GM18868 (cell line): Measurements from ENCODE around the gene NDUFAF8.

Experiments used
- ATAC-seq: cut with Tn5 transposase; IDR thresholded peaks from one replicate; pipeline ENCODE4 v1.9.1; 2021; ENCODE audit warnings: mild to moderate bottlenecking, moderate library complexity; ENCODE audit not compliant: unreplicated experiment

NDUFAF8 gene

DNA sequence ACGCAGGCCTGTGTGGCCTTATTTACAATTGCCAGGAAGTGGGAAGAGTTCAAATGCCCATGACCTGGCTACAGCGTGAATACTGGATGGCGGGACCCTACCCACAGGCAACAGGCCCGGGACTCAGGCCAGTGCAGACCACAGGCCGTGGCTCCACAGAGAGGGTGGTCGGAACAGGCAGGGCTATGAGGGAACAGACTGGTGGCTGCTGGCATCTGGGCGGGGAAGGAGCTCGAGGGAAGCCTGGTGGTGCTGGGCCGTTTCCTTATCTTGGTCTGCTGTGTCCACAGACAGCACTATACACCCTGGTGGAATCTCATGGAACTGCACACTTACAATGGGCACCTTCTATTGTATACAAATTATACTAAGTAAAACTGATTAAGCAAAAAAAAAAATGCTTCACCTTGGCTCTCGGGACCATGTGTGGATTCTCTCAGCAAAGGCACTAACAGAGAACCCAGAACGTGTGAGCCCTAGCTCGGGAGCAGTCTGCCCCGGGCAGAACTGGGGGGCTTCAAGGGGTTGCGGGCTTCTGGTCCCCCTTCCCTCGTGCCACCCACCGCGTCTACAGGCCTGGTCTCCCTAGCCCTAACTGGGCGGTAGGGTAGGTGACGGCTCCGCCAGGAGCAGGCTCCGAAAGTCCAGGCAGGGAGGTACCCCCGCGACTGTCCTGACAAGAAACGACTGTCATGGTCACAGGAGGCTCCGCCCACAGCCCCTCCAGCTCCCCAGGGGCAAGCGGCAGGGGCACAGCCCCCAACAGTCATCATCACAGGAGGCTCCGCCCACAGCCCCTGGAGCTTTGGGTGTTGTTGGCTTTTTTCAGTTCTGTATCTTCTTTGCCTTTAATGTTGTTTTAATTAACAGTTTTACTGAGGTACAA lies 38.2 kb upstream of the NDUFAF8 start:
- no peak for ATAC-seq

DNA sequence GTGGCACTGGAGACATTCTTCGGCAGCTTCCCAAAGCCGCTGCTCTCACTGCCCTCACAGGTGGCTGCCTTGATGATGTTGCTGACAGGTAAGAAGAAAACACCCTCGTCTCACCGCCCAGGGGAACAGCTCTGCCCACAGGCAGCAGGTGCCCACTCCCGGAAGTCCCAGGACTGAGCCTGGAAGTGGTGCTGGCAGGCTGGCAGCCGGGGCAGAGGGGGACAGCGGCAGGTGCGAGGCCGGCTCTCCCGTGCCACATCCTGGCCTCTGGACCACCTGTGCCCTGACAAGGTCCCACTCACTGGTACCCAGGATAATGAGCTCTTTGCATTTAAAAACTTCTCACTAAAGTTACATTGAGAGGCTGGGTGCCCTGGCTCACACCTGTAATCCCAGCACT lies 36.8 kb upstream of the NDUFAF8 start:
- ATAC-seq, result no peak

DNA sequence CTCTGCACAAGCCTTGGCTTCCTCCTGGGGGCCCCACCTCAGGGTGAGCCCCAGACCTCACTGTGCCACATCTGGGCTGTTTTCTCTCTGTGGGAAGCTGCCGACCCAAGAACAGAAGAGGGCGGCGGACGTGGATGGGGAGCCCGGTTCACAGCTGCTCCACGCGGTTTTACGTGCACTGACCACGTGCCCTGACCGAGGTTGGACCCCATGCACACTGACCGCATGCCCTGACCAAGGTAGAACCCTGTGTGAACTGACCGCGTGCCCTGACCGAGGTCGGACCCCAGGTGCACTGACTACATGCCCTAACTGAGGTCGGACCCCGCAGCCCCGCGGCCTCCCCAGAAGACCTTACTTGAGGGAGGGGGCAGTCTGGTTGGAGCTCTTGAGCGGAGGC lies 36.0 kb upstream of the NDUFAF8 start:
- ATAC-seq, result no peak

DNA sequence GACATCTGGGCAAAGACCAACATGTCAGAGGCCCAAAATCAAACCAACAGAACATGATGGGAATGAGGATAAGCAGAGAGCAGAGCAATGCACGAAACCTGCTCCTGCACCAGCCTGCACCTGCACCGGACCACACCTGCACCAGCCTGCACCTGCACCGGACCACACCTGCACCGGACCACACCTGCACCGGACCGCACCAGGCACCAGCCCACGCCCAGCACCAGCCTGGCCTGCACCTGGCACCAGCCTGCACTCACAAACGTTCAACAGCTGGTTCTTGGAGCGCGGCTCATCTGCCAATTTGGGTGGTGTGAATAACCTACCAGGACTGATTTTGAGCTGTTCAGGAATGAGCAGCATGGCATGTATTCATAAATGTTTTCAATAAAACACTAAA lies 34.5 kb upstream of the NDUFAF8 start:
- ATAC-seq, result no peak

DNA sequence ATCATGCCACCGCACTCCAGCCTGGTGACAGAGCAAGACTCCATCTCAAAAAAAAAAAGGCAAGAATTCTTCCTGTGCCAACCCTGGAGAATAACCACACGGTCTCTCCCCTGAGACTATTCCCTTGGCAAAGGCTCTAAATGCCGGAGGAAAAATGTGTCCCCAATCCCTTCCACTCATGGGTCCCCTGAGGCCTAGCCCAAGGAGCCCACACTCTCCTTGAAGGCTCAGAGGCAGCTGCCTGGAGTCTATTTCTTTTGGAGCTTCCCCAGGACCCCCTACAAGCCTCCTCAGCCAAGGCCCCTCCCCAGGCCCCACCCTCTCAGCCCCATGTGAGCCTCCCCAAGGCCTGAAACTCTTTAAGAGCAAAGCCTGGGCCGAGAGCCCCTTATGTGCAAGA lies 33.0 kb upstream of the NDUFAF8 start:
- ATAC-seq, result no peak

DNA sequence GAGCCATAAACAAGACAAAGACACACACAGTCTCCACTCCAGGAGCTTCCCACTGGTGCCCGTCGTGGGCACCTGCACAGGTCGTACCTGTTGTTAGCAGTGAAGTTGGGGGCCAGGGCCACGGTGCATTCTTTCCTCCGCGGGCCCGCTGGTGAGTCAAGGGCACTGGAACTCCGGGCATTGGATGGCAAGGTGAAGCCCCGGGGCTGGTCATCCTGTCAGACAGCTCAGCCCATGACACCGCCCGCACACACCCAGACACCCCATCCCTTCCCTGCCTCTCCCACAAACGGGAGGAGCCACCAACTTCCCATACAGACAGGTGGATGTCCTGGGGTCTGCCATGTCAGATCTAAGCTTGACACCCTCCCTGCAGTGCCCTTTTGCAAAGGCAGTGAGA lies 32.5 kb upstream of the NDUFAF8 start:
- ATAC-seq, result no peak

DNA sequence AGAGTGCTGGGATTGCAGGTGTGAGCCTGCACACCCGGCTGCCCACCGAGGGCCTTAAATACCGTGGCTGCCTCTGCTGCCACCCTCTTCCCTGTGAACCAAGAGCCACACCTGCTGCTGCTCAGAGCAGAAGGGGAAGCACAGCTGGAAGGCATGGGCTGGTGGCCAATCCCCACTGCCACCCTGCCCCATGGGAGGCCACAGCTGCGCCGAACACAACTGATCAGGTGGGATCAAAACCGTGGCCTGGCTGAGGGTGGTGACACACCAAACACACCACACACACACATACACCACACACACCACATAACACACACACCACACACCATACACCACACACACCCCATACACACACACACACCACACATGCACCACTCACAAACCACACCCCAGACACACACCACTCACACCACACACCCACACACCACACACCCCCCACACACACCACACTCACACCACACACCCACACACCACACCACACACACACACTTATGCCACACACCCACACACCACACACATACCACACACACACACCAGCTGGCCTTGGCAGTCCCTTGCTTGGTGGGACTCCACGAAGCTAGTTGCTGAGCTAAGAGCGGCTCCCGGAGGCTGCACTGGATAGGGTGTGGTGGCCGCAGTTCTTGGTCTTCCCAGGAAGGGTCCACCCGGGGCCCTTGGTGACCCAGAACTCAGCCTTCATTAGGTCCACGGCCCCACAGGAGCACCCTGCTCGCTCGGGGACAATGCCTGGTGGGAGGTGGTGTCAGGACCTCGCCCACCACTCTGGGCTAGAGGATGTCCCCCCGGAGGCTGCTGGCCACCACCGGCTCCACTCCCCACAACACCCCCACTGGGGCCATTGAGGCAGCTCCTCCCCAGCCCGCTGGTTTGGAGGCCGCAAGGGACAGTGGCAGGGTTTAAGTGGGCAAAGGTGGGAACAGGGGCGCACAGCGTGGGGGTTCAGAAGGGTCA lies 31.2 kb upstream of the NDUFAF8 start:
- ATAC-seq, result no peak

DNA sequence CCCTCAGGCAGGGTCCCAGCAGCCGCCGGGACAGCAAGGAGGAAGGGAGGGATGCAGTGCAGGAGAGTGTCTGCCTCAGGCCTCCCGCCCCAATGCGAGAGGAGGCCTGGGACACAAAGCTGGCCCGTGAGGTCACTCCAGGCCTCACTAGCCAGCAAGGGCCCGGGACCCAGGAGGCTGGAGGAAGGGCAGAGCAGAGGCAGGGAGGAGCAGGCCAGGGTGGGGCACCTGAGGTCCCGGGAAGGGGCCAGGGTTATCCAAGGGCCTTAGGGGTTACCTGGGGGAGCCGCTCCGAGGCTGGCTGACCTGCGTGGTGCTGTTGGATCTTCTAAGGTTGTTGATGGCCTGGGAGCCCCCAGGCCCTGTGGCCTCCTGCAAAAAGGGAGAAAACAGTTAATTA lies 30.5 kb upstream of the NDUFAF8 start:
- no peak for ATAC-seq

DNA sequence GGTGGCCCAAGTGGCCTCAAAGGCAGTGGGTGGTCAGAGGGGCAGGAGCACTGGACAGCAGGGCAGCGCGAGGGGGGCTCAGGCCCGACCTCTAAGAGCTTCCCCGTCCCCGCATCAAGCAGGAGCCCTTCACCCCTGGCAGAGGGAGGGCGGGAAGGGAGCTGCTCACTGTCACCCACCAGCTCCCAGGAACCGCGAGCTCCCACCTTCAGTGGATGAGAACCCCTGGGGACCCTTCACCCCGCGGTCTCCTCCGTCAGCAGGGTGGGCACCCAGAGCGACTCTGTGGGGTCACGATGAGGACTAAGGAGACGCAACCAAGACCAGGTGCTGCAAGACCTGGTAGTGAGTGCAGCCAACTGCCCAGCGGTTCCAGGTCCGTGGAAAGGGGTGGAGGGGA lies 30.0 kb upstream of the NDUFAF8 start:
- ATAC-seq, result no peak

DNA sequence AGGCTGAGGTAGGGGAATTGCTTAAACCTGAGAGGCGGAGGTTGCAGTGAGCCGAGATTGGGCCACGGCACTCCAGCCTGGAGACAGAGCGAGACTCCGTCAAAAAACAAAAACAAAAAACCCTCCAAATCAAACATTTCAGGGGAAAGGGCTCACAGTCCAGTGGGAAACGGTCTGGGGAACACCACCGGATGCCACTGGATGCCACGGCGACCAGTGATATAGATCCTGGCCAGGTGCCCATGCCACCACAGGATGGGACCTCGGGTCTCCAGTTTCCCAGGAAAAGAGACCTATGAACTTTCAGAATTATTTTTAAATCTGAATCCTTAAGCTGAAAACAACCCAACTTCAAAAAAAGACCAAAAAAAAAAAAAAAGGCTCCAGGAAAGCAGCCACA lies 28.7 kb upstream of the NDUFAF8 start:
- no peak for ATAC-seq

DNA sequence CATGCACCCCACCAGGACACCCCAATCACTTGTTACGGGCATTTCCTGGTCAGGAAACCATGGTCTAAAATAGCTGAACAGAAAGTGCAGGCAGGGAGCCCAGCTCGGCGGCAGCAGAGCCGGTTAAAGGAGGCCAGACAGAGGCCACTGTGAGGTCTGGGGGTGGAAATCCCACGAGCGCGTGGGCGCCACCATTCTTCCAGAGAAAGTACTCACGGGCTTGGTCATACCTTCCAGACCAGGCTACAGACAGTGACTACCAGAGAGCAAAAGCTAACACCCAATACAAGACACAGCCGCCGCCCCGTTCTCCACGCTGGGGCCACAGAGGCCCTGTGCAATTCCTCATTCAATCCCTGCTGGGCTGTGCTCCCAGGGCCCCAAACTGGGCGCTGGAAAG lies 28.2 kb upstream of the NDUFAF8 start:
- no peak for ATAC-seq

DNA sequence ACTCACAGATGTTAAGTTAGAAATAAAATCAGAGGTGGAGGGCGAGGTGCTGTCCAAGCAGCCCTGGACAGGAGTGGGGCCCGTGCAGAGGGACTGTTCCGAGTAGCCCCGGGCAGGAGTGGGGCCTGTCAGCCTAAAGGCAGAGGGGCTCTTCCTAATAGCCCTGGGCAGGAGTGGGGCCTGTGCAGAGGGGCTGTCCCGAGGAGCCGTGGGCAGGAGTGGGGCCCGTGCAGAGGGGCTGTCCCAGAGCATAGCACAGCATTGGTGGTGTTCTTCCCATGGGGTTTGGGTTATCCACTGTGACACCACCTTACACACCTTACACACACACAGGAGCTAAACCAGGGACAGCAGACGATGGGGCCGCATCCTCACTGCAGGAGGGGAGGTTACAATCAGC lies 26.8 kb upstream of the NDUFAF8 start:
- no peak for ATAC-seq

DNA sequence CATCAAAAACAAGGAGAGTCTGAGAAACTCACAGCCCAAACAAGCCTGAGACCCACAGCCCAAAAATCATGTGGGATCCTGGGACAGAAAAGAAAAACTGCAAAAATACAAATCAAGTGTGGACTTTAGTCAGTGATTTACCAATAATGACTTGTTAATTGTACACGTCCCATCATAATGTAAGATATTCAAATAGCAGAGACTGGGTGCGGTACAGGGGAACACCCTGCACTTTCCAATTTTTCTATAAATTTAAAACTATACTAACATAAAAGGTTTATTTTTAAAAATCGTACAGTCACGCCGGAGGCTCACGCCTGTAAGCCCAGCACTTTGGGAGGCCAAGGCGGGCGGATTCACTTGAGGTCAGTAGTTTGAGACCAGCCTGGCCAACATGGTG lies 25.1 kb upstream of the NDUFAF8 start:
- ATAC-seq, result no peak

DNA sequence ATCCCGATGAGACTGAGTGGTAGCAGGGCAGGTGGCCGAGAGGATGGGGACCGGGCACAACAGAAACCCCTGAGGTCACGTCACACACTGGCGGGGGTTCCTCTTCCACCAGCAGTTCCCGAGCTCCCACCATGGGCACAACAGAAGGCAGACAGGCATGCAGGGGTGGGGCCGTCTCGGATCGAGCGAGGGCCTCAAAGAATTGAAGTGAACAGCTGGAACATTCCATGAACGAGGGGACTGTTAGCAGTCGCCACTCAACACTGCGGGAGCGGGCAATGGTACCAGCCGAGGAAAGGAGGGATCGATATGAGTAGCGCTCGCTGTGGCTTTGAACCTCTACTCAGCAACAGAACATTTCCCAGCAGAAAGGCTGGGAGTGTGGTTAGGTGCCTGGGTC lies 21.6 kb upstream of the NDUFAF8 start:
- no peak for ATAC-seq

DNA sequence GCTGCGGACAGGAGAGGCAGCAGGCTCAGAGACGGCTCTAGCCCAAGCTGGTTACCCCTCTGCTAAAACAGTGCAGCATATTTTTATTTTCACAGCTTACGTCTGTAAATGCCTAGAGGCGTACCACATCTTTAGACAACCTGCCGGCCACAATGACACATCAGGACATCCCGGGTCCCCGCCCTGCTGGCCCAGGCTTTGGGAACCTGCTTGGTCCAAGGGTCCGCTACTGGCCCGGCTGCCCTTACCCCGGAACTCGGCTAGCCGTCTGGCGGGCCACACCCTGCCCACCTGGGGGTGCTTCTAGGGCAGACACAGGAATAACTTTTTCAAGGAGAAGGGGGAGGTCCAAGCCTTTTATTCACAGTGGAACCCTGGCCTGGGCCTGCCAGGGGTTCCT lies 20.7 kb upstream of the NDUFAF8 start:
- no peak for ATAC-seq

DNA sequence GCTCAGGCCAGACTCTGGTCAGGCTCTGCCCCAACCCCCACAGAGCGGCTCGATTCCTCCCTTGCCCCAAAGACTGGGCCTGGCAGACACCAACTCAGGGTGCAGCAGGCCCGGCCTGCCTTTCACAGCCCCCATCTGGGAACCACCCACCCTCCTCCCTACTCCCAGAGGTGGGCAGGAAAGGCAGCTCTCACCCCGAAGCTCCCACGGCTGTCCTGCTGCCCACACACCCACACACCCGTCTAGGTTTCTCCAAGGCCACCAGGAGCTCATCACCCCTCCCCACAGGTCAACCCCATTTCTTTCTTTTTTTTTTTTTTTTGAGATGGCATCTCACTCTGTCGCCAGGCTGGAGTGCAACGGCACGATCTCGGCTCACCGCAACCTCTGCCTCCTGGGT lies 20.1 kb upstream of the NDUFAF8 start:
- ATAC-seq, result no peak

DNA sequence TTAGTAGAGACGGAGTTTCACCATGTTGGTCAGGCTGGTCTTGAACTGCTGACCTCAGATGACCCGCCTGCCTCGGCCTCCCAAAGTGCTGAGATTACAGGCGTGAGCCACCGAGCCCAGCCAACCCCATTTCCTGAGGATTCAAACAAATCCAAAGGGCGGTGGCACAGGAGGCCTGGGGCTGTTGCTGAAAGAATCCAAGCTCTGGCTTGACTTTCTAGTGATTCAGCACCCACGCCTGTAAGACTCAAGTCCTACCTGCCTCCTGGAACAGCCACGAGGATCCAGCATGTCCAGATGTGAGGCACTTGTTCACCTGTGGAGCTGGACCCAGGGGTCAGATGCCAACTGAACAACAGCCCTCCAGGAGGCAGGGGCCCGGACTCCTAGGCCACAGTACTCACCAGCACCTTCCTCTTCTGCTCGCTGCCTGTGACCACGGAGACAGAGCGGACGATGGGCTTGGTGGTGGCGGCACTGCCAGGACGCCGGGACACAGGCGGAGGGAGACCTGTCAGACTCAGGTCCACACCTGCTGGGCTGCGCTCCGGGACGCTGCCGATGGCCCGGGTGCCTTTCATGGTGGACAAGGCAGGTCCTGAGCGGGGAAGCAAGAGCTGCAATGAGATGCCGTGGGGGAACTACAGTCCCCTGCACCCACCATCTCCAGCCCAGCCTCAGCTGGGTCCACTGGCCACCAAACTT lies 19.5 kb upstream of the NDUFAF8 start:
- ATAC-seq, result no peak

DNA sequence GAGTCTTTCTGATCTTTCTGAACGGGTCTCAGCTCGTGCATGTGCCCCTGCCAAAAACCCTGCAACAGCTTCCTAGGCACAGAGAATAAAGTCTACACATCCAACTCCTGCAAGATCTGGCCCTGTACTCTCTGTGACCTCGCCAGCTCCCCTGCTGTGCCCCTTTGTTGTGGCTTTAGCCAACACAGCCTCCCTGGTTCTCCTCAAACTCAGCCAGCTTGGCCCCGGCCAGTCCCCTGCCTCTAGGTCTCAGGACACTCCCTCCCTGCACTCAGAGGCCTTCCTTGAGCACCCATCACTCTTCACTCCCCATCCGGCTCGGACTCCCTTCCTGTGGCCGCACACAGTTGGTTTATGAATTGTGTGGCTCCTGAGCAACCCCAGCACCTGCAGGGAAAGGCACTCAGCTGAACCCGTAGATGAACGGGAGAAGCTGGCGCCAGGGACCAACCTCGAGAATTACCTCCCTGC lies 17.7 kb upstream of the NDUFAF8 start:
- no peak for ATAC-seq

DNA sequence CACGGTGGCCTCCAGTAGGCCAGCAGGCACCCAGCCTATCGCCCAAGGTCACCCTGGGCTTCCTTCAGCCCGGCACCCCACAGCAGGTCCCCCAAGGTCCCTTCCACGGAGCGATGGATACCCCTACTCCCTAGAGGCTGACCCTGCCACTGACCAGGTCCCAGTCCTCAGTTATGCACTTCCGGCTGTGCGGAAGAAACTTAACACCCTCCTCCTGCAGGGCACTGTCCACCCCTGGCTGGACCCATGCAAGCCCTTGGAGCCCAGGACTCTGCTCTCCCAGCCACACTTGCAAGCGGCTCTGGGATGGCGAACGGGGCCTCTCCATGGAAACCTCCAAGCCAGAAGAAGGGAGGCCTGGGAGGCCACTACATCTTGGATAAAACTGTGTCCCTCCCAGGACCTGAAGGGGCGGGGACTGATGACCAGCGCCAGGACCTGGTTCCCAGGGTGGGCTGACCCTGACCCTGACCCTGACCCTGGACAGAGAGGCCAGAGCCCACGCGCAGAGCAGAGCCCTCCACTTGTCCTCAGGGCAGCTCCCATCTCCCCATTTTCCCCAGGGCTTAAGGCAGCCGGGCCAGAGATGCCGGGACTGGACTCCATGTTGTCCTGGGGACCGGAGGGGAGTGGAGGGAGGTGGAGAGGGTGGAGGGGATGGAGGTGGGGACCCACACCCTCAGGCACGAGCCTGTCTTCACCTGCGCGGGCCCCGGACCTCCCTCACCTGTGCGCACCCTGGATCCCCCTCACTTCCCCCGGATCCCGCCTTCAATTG lies 17.1 kb upstream of the NDUFAF8 start:
- ATAC-seq, result no peak

DNA sequence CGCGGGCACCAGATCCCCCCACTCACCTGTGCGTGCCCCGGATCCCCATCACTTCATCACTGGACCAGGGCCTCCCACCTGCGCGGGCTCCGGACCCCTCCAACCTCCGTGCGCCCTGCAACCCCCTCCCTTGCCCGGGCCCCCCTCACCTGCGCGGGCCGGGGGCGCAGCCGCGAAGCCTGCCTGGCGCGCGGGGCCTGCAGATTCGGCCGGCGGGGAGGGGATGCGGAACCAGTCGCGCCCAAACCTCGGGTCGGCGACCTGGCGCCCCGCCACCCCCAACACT lies 16.6 kb upstream of the NDUFAF8 start:
- no peak for ATAC-seq
